Measurements from ENCODE around the gene HTR2A.

- TF ChIP-seq POLR2A (IDR thresholded peaks at IDR 0.05; ENCODE audit: low read depth, low read length) = no peak
- no peak for TF ChIP-seq POLR2AphosphoS5 (IDR thresholded peaks at IDR 0.05; ENCODE audit: low read depth, low read length)
- TF ChIP-seq SPI1 (IDR thresholded peaks at IDR 0.05; ENCODE audit: low read depth, low read length) = no peak
- no peak for TF ChIP-seq TAF1 (IDR thresholded peaks at IDR 0.05; ENCODE audit: low read depth, low read length)
These were observed 6.9 kb upstream of the HTR2A start for GRCh38 chr13:46903748-46904147.

Measured in GM12891 (cell line).